GM12891 (cell line): ENCODE data around the gene ELFN2.

Experiments
- POLR2A ChIP-seq: IDR thresholded peaks from 2 replicates; pipeline ENCODE4 v1.6.1; 2011; ENCODE audit warnings: low read depth, low read length, control low read depth
- TAF1 ChIP-seq: IDR thresholded peaks from 2 replicates; pipeline ENCODE4 v1.6.1; 2011; ENCODE audit warnings: low read depth, low read length, control low read depth

GRCh38 chr22:37392721-37393328 is 34.5 kb downstream of the ELFN2 start:
- TF ChIP-seq TAF1 = no peak
- TF ChIP-seq POLR2A = no peak
